ENCODE measurements around the gene SLC8B1.

The SLC8B1 gene

GRCh38 chr12:113318900-113319628 lies 15.8 kb downstream of the SLC8B1 start:
- H3K4me3 ChIP-seq (ENCODE audit: low read depth, low read length) = no peak overlapping the region
- no peak overlapping the region for H3K9ac ChIP-seq (ENCODE audit: low read length)
- no peaks in the 10 kb centered on the region for H3K27me3 ChIP-seq (ENCODE audit: control insufficient read depth, insufficient read depth, low read length)
- H3K36me3 ChIP-seq (ENCODE audit: control insufficient read depth, insufficient read depth, low read length) = peaks cover 17% of the 10 kb centered on the region
- no peaks in the 10 kb centered on the region for H3K4me1 ChIP-seq (ENCODE audit: control insufficient read depth, insufficient read depth, low read length)
- H3K9me3 ChIP-seq (ENCODE audit: control insufficient read depth, insufficient read depth, low read depth, low read length) = no peaks in the 10 kb centered on the region
- no peak overlapping the region for H3K27ac ChIP-seq (ENCODE audit: low read depth, low read length)

GRCh38 chr12:113318046-113318656 lies 16.8 kb downstream of the SLC8B1 start:
- no peak overlapping the region for H3K4me3 ChIP-seq (ENCODE audit: low read depth, low read length)
- peaks cover 17% of the 10 kb centered on the region for H3K36me3 ChIP-seq (ENCODE audit: control insufficient read depth, insufficient read depth, low read length)
- no peaks in the 10 kb centered on the region for H3K9me3 ChIP-seq (ENCODE audit: control insufficient read depth, insufficient read depth, low read depth, low read length)
- no peaks in the 10 kb centered on the region for H3K4me1 ChIP-seq (ENCODE audit: control insufficient read depth, insufficient read depth, low read length)
- H3K9ac ChIP-seq (ENCODE audit: low read length) = no peak overlapping the region
- H3K27ac ChIP-seq (ENCODE audit: low read depth, low read length) = no peak overlapping the region
- no peaks in the 10 kb centered on the region for H3K27me3 ChIP-seq (ENCODE audit: control insufficient read depth, insufficient read depth, low read length)

GRCh38 chr12:113317122-113317521 lies 17.8 kb downstream of the SLC8B1 start:
- Histone ChIP-seq H3K4me1 (ENCODE audit: control insufficient read depth, insufficient read depth, low read length) (no peaks in the 10 kb centered on the region), H3K4me3 (ENCODE audit: low read depth, low read length) (no peak overlapping the region), H3K36me3 (ENCODE audit: control insufficient read depth, insufficient read depth, low read length) (peaks cover 17% of the 10 kb centered on the region), H3K9ac (ENCODE audit: low read length) (no peak overlapping the region), H3K9me3 (ENCODE audit: control insufficient read depth, insufficient read depth, low read depth, low read length) (no peaks in the 10 kb centered on the region), H3K27me3 (ENCODE audit: control insufficient read depth, insufficient read depth, low read length) (no peaks in the 10 kb centered on the region), H3K27ac (ENCODE audit: low read depth, low read length) (no peak overlapping the region)

GRCh38 chr12:113316155-113316554 lies 18.8 kb downstream of the SLC8B1 start:
- no peak overlapping the region for H3K4me3 ChIP-seq (ENCODE audit: low read depth, low read length)
- no peak overlapping the region for H3K27ac ChIP-seq (ENCODE audit: low read depth, low read length)
- no peaks in the 10 kb centered on the region for H3K27me3 ChIP-seq (ENCODE audit: control insufficient read depth, insufficient read depth, low read length)
- peaks cover 17% of the 10 kb centered on the region for H3K36me3 ChIP-seq (ENCODE audit: control insufficient read depth, insufficient read depth, low read length)
- no peaks in the 10 kb centered on the region for H3K9me3 ChIP-seq (ENCODE audit: control insufficient read depth, insufficient read depth, low read depth, low read length)
- no peak overlapping the region for H3K9ac ChIP-seq (ENCODE audit: low read length)
- no peaks in the 10 kb centered on the region for H3K4me1 ChIP-seq (ENCODE audit: control insufficient read depth, insufficient read depth, low read length)

- Histone ChIP-seq H3K4me1 (ENCODE audit: control insufficient read depth, insufficient read depth, low read length) (no peaks in the 10 kb centered on the region), H3K27ac (ENCODE audit: low read depth, low read length) (no peak overlapping the region), H3K36me3 (ENCODE audit: control insufficient read depth, insufficient read depth, low read length) (peaks cover 17% of the 10 kb centered on the region), H3K27me3 (ENCODE audit: control insufficient read depth, insufficient read depth, low read length) (no peaks in the 10 kb centered on the region), H3K4me3 (ENCODE audit: low read depth, low read length) (no peak overlapping the region), H3K9me3 (ENCODE audit: control insufficient read depth, insufficient read depth, low read depth, low read length) (no peaks in the 10 kb centered on the region), H3K9ac (ENCODE audit: low read length) (no peak overlapping the region)
These were observed 19.6 kb downstream of the SLC8B1 start for GRCh38 chr12:113315358-113315757.

- no peak overlapping the region for H3K9ac ChIP-seq (ENCODE audit: low read length)
- no peak overlapping the region for H3K27ac ChIP-seq (ENCODE audit: low read depth, low read length)
- H3K4me3 ChIP-seq (ENCODE audit: low read depth, low read length) = no peak overlapping the region
- H3K27me3 ChIP-seq (ENCODE audit: control insufficient read depth, insufficient read depth, low read length) = no peaks in the 10 kb centered on the region
- H3K9me3 ChIP-seq (ENCODE audit: control insufficient read depth, insufficient read depth, low read depth, low read length) = no peaks in the 10 kb centered on the region
- H3K4me1 ChIP-seq (ENCODE audit: control insufficient read depth, insufficient read depth, low read length) = no peaks in the 10 kb centered on the region
- H3K36me3 ChIP-seq (ENCODE audit: control insufficient read depth, insufficient read depth, low read length) = peaks cover 17% of the 10 kb centered on the region
These were observed 20.8 kb downstream of the SLC8B1 start for GRCh38 chr12:113314121-113314529.

GRCh38 chr12:113310489-113310888 lies 24.4 kb downstream of the SLC8B1 start:
- H3K9me3 ChIP-seq (ENCODE audit: control insufficient read depth, insufficient read depth, low read depth, low read length) = no peaks in the 10 kb centered on the region
- no peak overlapping the region for H3K27ac ChIP-seq (ENCODE audit: low read depth, low read length)
- H3K27me3 ChIP-seq (ENCODE audit: control insufficient read depth, insufficient read depth, low read length) = no peaks in the 10 kb centered on the region

GRCh38 chr12:113306382-113306781 lies 28.5 kb downstream of the SLC8B1 start:
- peaks cover 21% of the 10 kb centered on the region for H3K4me1 ChIP-seq (ENCODE audit: control insufficient read depth, insufficient read depth, low read length)
- no peaks in the 10 kb centered on the region for H3K9me3 ChIP-seq (ENCODE audit: control insufficient read depth, insufficient read depth, low read depth, low read length)
- no peaks in the 10 kb centered on the region for H3K27me3 ChIP-seq (ENCODE audit: control insufficient read depth, insufficient read depth, low read length)
- H3K9ac ChIP-seq (ENCODE audit: low read length) = no peak overlapping the region
- H3K4me3 ChIP-seq (ENCODE audit: low read depth, low read length) = no peak overlapping the region
- no peak overlapping the region for H3K27ac ChIP-seq (ENCODE audit: low read depth, low read length)
- H3K36me3 ChIP-seq (ENCODE audit: control insufficient read depth, insufficient read depth, low read length) = 0 out of 2 replicates have a peak, but pooled peaks cover 3% of the 10 kb centered on the region

More at GRCh38 chr12:113310489-113310888, 24.4 kb downstream of the SLC8B1 start:
- Histone ChIP-seq H3K4me3 (ENCODE audit: low read depth, low read length) (no peak overlapping the region), H3K4me1 (ENCODE audit: control insufficient read depth, insufficient read depth, low read length) (no peaks in the 10 kb centered on the region), H3K9ac (ENCODE audit: low read length) (no peak overlapping the region), H3K36me3 (ENCODE audit: control insufficient read depth, insufficient read depth, low read length) (0 out of 2 replicates have a peak, but pooled peaks cover 4% of the 10 kb centered on the region)

- 0 out of 2 replicates have a peak, but pooled peaks cover 3% of the 10 kb centered on the region for H3K36me3 ChIP-seq (ENCODE audit: control insufficient read depth, insufficient read depth, low read length)
- no peak overlapping the region for H3K27ac ChIP-seq (ENCODE audit: low read depth, low read length)
- peaks cover 21% of the 10 kb centered on the region for H3K4me1 ChIP-seq (ENCODE audit: control insufficient read depth, insufficient read depth, low read length)
- H3K9me3 ChIP-seq (ENCODE audit: control insufficient read depth, insufficient read depth, low read depth, low read length) = no peaks in the 10 kb centered on the region
- H3K9ac ChIP-seq (ENCODE audit: low read length) = no peak overlapping the region
- no peak overlapping the region for H3K4me3 ChIP-seq (ENCODE audit: low read depth, low read length)
- H3K27me3 ChIP-seq (ENCODE audit: control insufficient read depth, insufficient read depth, low read length) = no peaks in the 10 kb centered on the region
These were observed 29.5 kb downstream of the SLC8B1 start for GRCh38 chr12:113305281-113305856.

- H3K27ac ChIP-seq (ENCODE audit: low read depth, low read length) = no peak overlapping the region
- 0 out of 2 replicates have a peak, but pooled peaks cover 3% of the 10 kb centered on the region for H3K36me3 ChIP-seq (ENCODE audit: control insufficient read depth, insufficient read depth, low read length)
- no peak overlapping the region for H3K4me3 ChIP-seq (ENCODE audit: low read depth, low read length)
- H3K9me3 ChIP-seq (ENCODE audit: control insufficient read depth, insufficient read depth, low read depth, low read length) = no peaks in the 10 kb centered on the region
- H3K27me3 ChIP-seq (ENCODE audit: control insufficient read depth, insufficient read depth, low read length) = no peaks in the 10 kb centered on the region
- no peak overlapping the region for H3K9ac ChIP-seq (ENCODE audit: low read length)
- peaks cover 35% of the 10 kb centered on the region for H3K4me1 ChIP-seq (ENCODE audit: control insufficient read depth, insufficient read depth, low read length)
These were observed 31.8 kb downstream of the SLC8B1 start for GRCh38 chr12:113302886-113303640.

Measured in HUES6 (cell line).